NCI-H128 (cell line): Measurements from ENCODE around the gene KRTAP4-6.
"Not testable (repeated sequence)": the region's sequence is repeated elsewhere in the genome, so short reads cannot be mapped to it uniquely, and the experiment has no call there.

Experiments
- DNase-seq: peaks from one replicate; lab custom pipeline; 2025; ENCODE audit not compliant: unreplicated experiment; lab: John Stamatoyannopoulos, UW

The KRTAP4-6 gene

GRCh38 chr17:41140360-41141131 is at the start of gene KRTAP4-6:
Gene KRTAP4-6 (minus strand): TSS chr17:41140544. CDS start chr17:41140487, 57 bp downstream.
- DNase-seq = no peak

GRCh38 chr17:41189837-41190318 is 49.5 kb upstream of the KRTAP4-6 start, which contains the start of gene KRTAP9-1:
Gene KRTAP9-1 (plus strand): TSS chr17:41189887. CDS start chr17:41189887, 0 bp downstream.
- DNase-seq = not testable (repeated sequence)

- DNase-seq = no peak
Observed at GRCh38 chr17:41186872-41187271, 46.5 kb upstream of the KRTAP4-6 start.

GRCh38 chr17:41185001-41185400 is 44.7 kb upstream of the KRTAP4-6 start:
- no peak for DNase-seq

GRCh38 chr17:41184480-41184961 is 44.2 kb upstream of the KRTAP4-6 start, which contains the start of gene KRTAP4-1:
Gene KRTAP4-1 (minus strand): TSS chr17:41184911. CDS start chr17:41184854, 57 bp downstream.
- no peak for DNase-seq

GRCh38 chr17:41178843-41179616 is 38.7 kb upstream of the KRTAP4-6 start:
- no peak for DNase-seq

- no peak for DNase-seq
Observed at GRCh38 chr17:41178341-41178740, 38.0 kb upstream of the KRTAP4-6 start.

- DNase-seq = no peak
Observed at GRCh38 chr17:41177727-41178271, 37.5 kb upstream of the KRTAP4-6 start, which contains the start of gene KRTAP4-2. Gene KRTAP4-2 (minus strand): TSS chr17:41178221. CDS start chr17:41178164, 57 bp downstream.

GRCh38 chr17:41176744-41177387 is 36.5 kb upstream of the KRTAP4-6 start:
- DNase-seq = no peak

- no peak for DNase-seq
Observed at GRCh38 chr17:41171886-41172285, 31.5 kb upstream of the KRTAP4-6 start.

GRCh38 chr17:41168121-41168520 is 27.8 kb upstream of the KRTAP4-6 start, which contains the start of gene KRTAP4-3:
Gene KRTAP4-3 (minus strand): TSS chr17:41168221. CDS start chr17:41168172, 49 bp downstream.
- no peak for DNase-seq

- no peak for DNase-seq
Observed at GRCh38 chr17:41167561-41167960, 27.2 kb upstream of the KRTAP4-6 start.

GRCh38 chr17:41163828-41164227 is 23.5 kb upstream of the KRTAP4-6 start:
- no peak for DNase-seq

- DNase-seq = no peak
Observed at GRCh38 chr17:41160648-41161047, 20.3 kb upstream of the KRTAP4-6 start, which contains the start of gene KRTAP4-4. Gene KRTAP4-4 (minus strand): TSS chr17:41160748. CDS start chr17:41160691, 57 bp downstream.

- DNase-seq = not testable (repeated sequence)
Observed at GRCh38 chr17:41160190-41160589, 19.8 kb upstream of the KRTAP4-6 start.

- no peak for DNase-seq
Observed at GRCh38 chr17:41153856-41154255, 13.5 kb upstream of the KRTAP4-6 start.

- no peak for DNase-seq
Observed at GRCh38 chr17:41151525-41151924, 11.2 kb upstream of the KRTAP4-6 start.

GRCh38 chr17:41150026-41150425 is 9.7 kb upstream of the KRTAP4-6 start:
- no peak for DNase-seq

GRCh38 chr17:41149652-41149985 is 9.3 kb upstream of the KRTAP4-6 start, which contains the start of gene KRTAP4-5:
Gene KRTAP4-5 (minus strand): TSS chr17:41149825. CDS start chr17:41149767, 58 bp downstream.
- no peak for DNase-seq

GRCh38 chr17:41148971-41149651 is 8.8 kb upstream of the KRTAP4-6 start:
- not testable (repeated sequence) for DNase-seq
